WTC11 (cell line): ENCODE measurements around the gene STK17B.

Source experiments
- ARID4B ChIP-seq: sonication (generic); formaldehyde crosslinking; IDR thresholded peaks from 2 replicates; pipeline ENCODE4 v1.8.0; 2023; ENCODE audit warnings: missing genetic modification reagents, mild to moderate bottlenecking, borderline replicate concordance
- CBFB ChIP-seq: sonication (generic); formaldehyde crosslinking; IDR thresholded peaks from 2 replicates; pipeline ENCODE4 v1.8.1; 2022; ENCODE audit warnings: mild to moderate bottlenecking, low read depth, missing genetic modification reagents
- CTCF ChIP-seq: fragments of 200-600 bp; IDR thresholded peaks from 2 replicates; pipeline ENCODE4 v1.8.0; 2022; ENCODE audit warnings: antibody characterized with exemption
- EMX1 ChIP-seq: fragments of 250-450 bp; sonication (Bioruptor Pico); IDR thresholded peaks from 2 replicates; pipeline ENCODE4 v1.8.0; 2021; ENCODE audit warnings: mild to moderate bottlenecking
- ERG ChIP-seq: fragments of 250-450 bp; sonication (Bioruptor Pico); IDR thresholded peaks from 2 replicates; pipeline ENCODE4 v1.8.0; 2021; ENCODE audit warnings: mild to moderate bottlenecking
- ESRRA ChIP-seq: sonication (generic); formaldehyde crosslinking; IDR thresholded peaks from 2 replicates; pipeline ENCODE4 v1.8.1; 2022; ENCODE audit warnings: mild to moderate bottlenecking, missing genetic modification reagents, borderline replicate concordance
- FOXJ3 ChIP-seq: sonication (generic); formaldehyde crosslinking; IDR thresholded peaks from 2 replicates; pipeline ENCODE4 v1.9.0; 2021; ENCODE audit warnings: missing genetic modification reagents, mild to moderate bottlenecking, borderline replicate concordance
- FOXP1 ChIP-seq: sonication (generic); formaldehyde crosslinking; IDR thresholded peaks from 2 replicates; pipeline ENCODE4 v1.8.0; 2022; ENCODE audit warnings: missing genetic modification reagents, mild to moderate bottlenecking, moderate library complexity, borderline replicate concordance
- IRF2 ChIP-seq: sonication (generic); formaldehyde crosslinking; IDR thresholded peaks from 2 replicates; pipeline ENCODE4 v1.8.0; 2022; ENCODE audit warnings: low read depth, missing genetic modification reagents, borderline replicate concordance
- MAX ChIP-seq: sonication (generic); formaldehyde crosslinking; IDR thresholded peaks from 2 replicates; pipeline ENCODE4 v1.8.0; 2022; ENCODE audit warnings: mild to moderate bottlenecking, missing genetic modification reagents
- NFYB ChIP-seq: sonication (generic); formaldehyde crosslinking; conservative IDR thresholded peaks from 2 replicates; pipeline ENCODE4 v1.8.0; 2022; ENCODE audit warnings: low read depth, missing genetic modification reagents
- ZBTB43 ChIP-seq: sonication (generic); formaldehyde crosslinking; IDR thresholded peaks from 2 replicates; pipeline ENCODE4 v1.8.1; 2023; ENCODE audit warnings: mild to moderate bottlenecking, missing genetic modification reagents
- ZNF219 ChIP-seq: sonication (generic); formaldehyde crosslinking; IDR thresholded peaks from 2 replicates; pipeline ENCODE4 v1.8.0; 2023; ENCODE audit warnings: missing genetic modification reagents, mild to moderate bottlenecking, borderline replicate concordance
- ZNF512 ChIP-seq: sonication (generic); formaldehyde crosslinking; IDR thresholded peaks from 2 replicates; pipeline ENCODE4 v1.8.1; 2022; ENCODE audit warnings: missing genetic modification reagents, borderline replicate concordance

- TF ChIP-seq CTCF (no peak), ERG (CRISPR knock-in tag) (no peak), IRF2 (CRISPR knock-in tag) (no peak), FOXP1 (CRISPR knock-in tag) (no peak), NFYB (CRISPR knock-in tag) (no peak), ZNF219 (CRISPR knock-in tag) (no peak), ESRRA (no peak), ZBTB43 (no peak), EMX1 (CRISPR knock-in tag) (no peak), ZNF512 (CRISPR knock-in tag) (no peak), MAX (CRISPR knock-in tag) (no peak), ARID4B (CRISPR knock-in tag) (no peak), CBFB (CRISPR knock-in tag) (no peak), FOXJ3 (CRISPR knock-in tag) (no peak)
Observed at GRCh38 chr2:196159221-196159892, 12.0 kb downstream of the STK17B start.
